OCI-LY7 (cell line): Measurements from ENCODE around the gene COL9A3. TPM values are rescaled to one million over a fixed set of nuclear protein-coding genes. Genes with fewer than 3 reads are reported as not detected.

Experiments used
- BruUV-seq: library from RNA; stranded (reverse); fragments of 400-500 nt; replicated peaks from 2 replicates; lab custom pipeline; 2021; lab: Mats Ljungman, UMichigan
- CTCF ChIA-PET: fragments of 300-600 bp; sonication (Branson Sonifier 250); formaldehyde crosslinking; loops from one replicate; lab custom pipeline; 2022; ENCODE audit warnings: antibody characterized with exemption; ENCODE audit not compliant: unreplicated experiment; lab: Charles Lee
- POLR2A ChIA-PET: fragments of 300-600 bp; sonication (Branson Sonifier 250); formaldehyde crosslinking; loops from one replicate; lab custom pipeline; 2022; ENCODE audit warnings: antibody characterized with exemption; lab: Charles Lee
- DNase-seq: peaks from one replicate; pipeline ENCODE4 v3.0.0-alpha.2; 2015; ENCODE audit warnings: low spot score
- H2AFZ ChIP-seq: fragments of 200-600 bp; sonication (generic), shearing (Covaris generic); 2 replicates; pipeline ENCODE4 v1.6.1; 2014; ENCODE audit warnings: mild to moderate bottlenecking, antibody characterized with exemption, low read length, moderate library complexity
- H3K27ac ChIP-seq: fragments of 200-600 bp; sonication (generic); 2 replicates; pipeline ENCODE4 v1.5.1; 2014; ENCODE audit warnings: mixed run types, low read depth, mild to moderate bottlenecking, moderate library complexity, low read length, inconsistent platforms; ENCODE audit not compliant: poor library complexity, severe bottlenecking
- H3K36me3 ChIP-seq: fragments of 200-600 bp; sonication (generic); 2 replicates; pipeline ENCODE4 v1.6.1; 2014; ENCODE audit warnings: mild to moderate bottlenecking, antibody characterized with exemption, low read length, moderate library complexity, mixed read lengths; ENCODE audit not compliant: insufficient read depth
- H3K4me1 ChIP-seq: fragments of 200-600 bp; sonication (generic); 2 replicates; pipeline ENCODE4 v1.5.1; 2014; ENCODE audit warnings: mild to moderate bottlenecking, low read length; ENCODE audit not compliant: insufficient read depth, poor library complexity, severe bottlenecking
- H3K4me2 ChIP-seq: fragments of 200-600 bp; sonication (generic); 2 replicates; pipeline ENCODE4 v1.6.1; 2014; ENCODE audit warnings: mild to moderate bottlenecking, low read length
- H3K4me3 ChIP-seq: fragments of 200-600 bp; sonication (generic); 2 replicates; pipeline ENCODE4 v1.5.1; 2014; ENCODE audit warnings: mild to moderate bottlenecking, low read depth, low read length; ENCODE audit not compliant: poor library complexity, severe bottlenecking
- H3K79me2 ChIP-seq: fragments of 200-600 bp; sonication (generic); 2 replicates; pipeline ENCODE4 v1.6.1; 2016; ENCODE audit warnings: low read depth, mild to moderate bottlenecking, low read length, moderate library complexity, mixed read lengths; ENCODE audit not compliant: insufficient read depth
- H3K9me2 ChIP-seq: fragments of 200-600 bp; sonication (generic); 2 replicates; pipeline ENCODE4 v1.6.1; 2016; ENCODE audit warnings: mild to moderate bottlenecking, low read length, mixed read lengths; ENCODE audit not compliant: insufficient read depth
- H3K9me3 ChIP-seq: fragments of 200-600 bp; sonication (generic); 2 replicates; pipeline ENCODE4 v1.6.1; 2014; ENCODE audit warnings: mild to moderate bottlenecking, mixed run types, low read length, mixed read lengths
- H4K20me1 ChIP-seq: fragments of 200-600 bp; sonication (generic); 2 replicates; pipeline ENCODE4 v1.6.1; 2014; ENCODE audit warnings: mild to moderate bottlenecking, antibody characterized with exemption, low read length, moderate library complexity, mixed read lengths; ENCODE audit not compliant: insufficient read depth
- CTCF ChIP-seq: fragments of 200-600 bp; sonication (generic); conservative IDR thresholded peaks from 2 replicates; pipeline ENCODE4 v1.5.1; 2014; ENCODE audit warnings: mild to moderate bottlenecking, antibody characterized with exemption, low read length, moderate library complexity, mixed read lengths
- EZH2phosphoT487 ChIP-seq: fragments of 200-600 bp; sonication (generic); IDR thresholded peaks from 2 replicates; pipeline ENCODE4 v1.6.1; 2018; ENCODE audit warnings: low read depth, borderline replicate concordance, mild to moderate bottlenecking, mixed run types, antibody characterized with exemption, low read length, moderate library complexity, mixed read lengths
- intact Hi-C: fragments of 100-400 bp; cut with micrococcal nuclease; formaldehyde crosslinking; loops from one replicate; pipeline ENCODE4 v1.10.0; 2022; ENCODE audit not compliant: unreplicated experiment
- total RNA-seq, 2 experiments: library from RNA; depleted of rRNA in 1 of 2; stranded (reverse); fragments of >200 nt in 1 of 2; shearing (Covaris generic) in 1 of 2; gene quantifications; 2 replicates each; pipeline ENCODE4 v1.2.3, GENCODE V29; 2014 to 2022

COL9A3 gene
- total RNA-seq, 2 experiments from 2014 or later = 1.7 to 5.2 TPM

GRCh38 chr20:62880147-62880934 lies 63.5 kb downstream of the COL9A3 start:
- peaks cover 23% of the 10 kb centered on the region for H3K36me3 ChIP-seq
- intact Hi-C loops = no loop called here
- H3K27ac ChIP-seq = no peak overlapping the region
- no TSS peak for BruUV-seq
- H3K9me3 ChIP-seq = no peaks in the 10 kb centered on the region
- no peaks in the 10 kb centered on the region for H4K20me1 ChIP-seq
- POLR2A ChIA-PET = no interaction called here
- CTCF ChIA-PET = no interaction called here
- H2AFZ ChIP-seq = no peak overlapping the region
- DNase-seq = no peak
- H3K79me2 ChIP-seq = no peaks in the 10 kb centered on the region
- TF ChIP-seq EZH2phosphoT487 = no peak
- TF ChIP-seq CTCF = no peak
- no peak overlapping the region for H3K4me3 ChIP-seq
- H3K9me2 ChIP-seq = no peaks in the 10 kb centered on the region
- no peaks in the 10 kb centered on the region for H3K4me1 ChIP-seq
- H3K4me2 ChIP-seq = no peak overlapping the region

- no TSS peak for BruUV-seq
- Histone ChIP-seq H3K36me3 (peaks cover 31% of the 10 kb centered on the region), H3K9me2 (no peaks in the 10 kb centered on the region), H3K4me1 (no peaks in the 10 kb centered on the region), H3K9me3 (no peaks in the 10 kb centered on the region), H3K79me2 (no peaks in the 10 kb centered on the region), H4K20me1 (no peaks in the 10 kb centered on the region), H3K27ac (no peak overlapping the region), H3K4me3 (no peak overlapping the region), H2AFZ (no peak overlapping the region), H3K4me2 (no peak overlapping the region)
- intact Hi-C loops = no loop called here
- POLR2A ChIA-PET = no interaction called here
- CTCF ChIA-PET = no interaction called here
- DNase-seq = no peak
- TF ChIP-seq CTCF (no peak), EZH2phosphoT487 (no peak)
Measured at GRCh38 chr20:62880935-62881661, 64.2 kb downstream of the COL9A3 start.
